C1 segment of cervical spinal cord (tissue), 14 donors: ENCODE measurements around the gene GRIK2.

ENCODE experiments used
- DNase-seq, 14 donors: peaks; one replicate each; lab custom pipeline; 2025; lab: John Stamatoyannopoulos, UW

GRIK2 gene

GRCh38 chr6:101711518-101711917 lies 318.0 kb downstream of the GRIK2 start:
- DNase-seq, result no peak

GRCh38 chr6:101716387-101716786 lies 322.9 kb downstream of the GRIK2 start:
- DNase-seq, result no peak

GRCh38 chr6:101716810-101717209 lies 323.3 kb downstream of the GRIK2 start:
- no peak for DNase-seq

GRCh38 chr6:101719521-101719920 lies 326.0 kb downstream of the GRIK2 start:
- DNase-seq, result no peak

GRCh38 chr6:101722471-101722870 lies 329.0 kb downstream of the GRIK2 start:
- peak in 1 of 14 donors; percentile 12 for DNase-seq

GRCh38 chr6:101722991-101723579 lies 329.6 kb downstream of the GRIK2 start:
- no peak for DNase-seq

GRCh38 chr6:101728388-101728787 lies 334.9 kb downstream of the GRIK2 start:
- DNase-seq, result no peak

GRCh38 chr6:101728956-101729355 lies 335.4 kb downstream of the GRIK2 start:
- DNase-seq, result no peak

GRCh38 chr6:101730954-101731353 lies 337.4 kb downstream of the GRIK2 start:
- no peak for DNase-seq

GRCh38 chr6:101733899-101734298 lies 340.4 kb downstream of the GRIK2 start:
- DNase-seq, result no peak

- DNase-seq, result no peak
Observed at GRCh38 chr6:101738481-101738880, 345.0 kb downstream of the GRIK2 start.

- no peak for DNase-seq
Observed at GRCh38 chr6:101740631-101741030, 347.1 kb downstream of the GRIK2 start.

GRCh38 chr6:101741474-101742171 lies 348.1 kb downstream of the GRIK2 start:
- peak in 1 of 14 donors; percentile 17 for DNase-seq

GRCh38 chr6:101747160-101747559 lies 353.7 kb downstream of the GRIK2 start:
- DNase-seq, result peak in 1 of 14 donors; percentile 77

- peak in 1 of 14 donors; percentile 84 for DNase-seq
Observed at GRCh38 chr6:101747716-101748115, 354.2 kb downstream of the GRIK2 start.

GRCh38 chr6:101755931-101756330 lies 362.4 kb downstream of the GRIK2 start:
- no peak for DNase-seq

- no peak for DNase-seq
Observed at GRCh38 chr6:101758368-101758767, 364.9 kb downstream of the GRIK2 start.

- DNase-seq, result no peak
Observed at GRCh38 chr6:101760843-101761621, 367.5 kb downstream of the GRIK2 start.

- peak in 1 of 14 donors; percentile 59 for DNase-seq
Observed at GRCh38 chr6:101762851-101763250, 369.3 kb downstream of the GRIK2 start.

- no peak for DNase-seq
Observed at GRCh38 chr6:101765281-101765680, 371.8 kb downstream of the GRIK2 start.

- peak in 1 of 14 donors; percentile 33 for DNase-seq
Observed at GRCh38 chr6:101770116-101770515, 376.6 kb downstream of the GRIK2 start.

GRCh38 chr6:101776919-101777350 lies 383.4 kb downstream of the GRIK2 start:
- DNase-seq, result peak in 7 of 14 donors; percentile 1 to 87 (median 6)
